ENCODE results near the gene HMSD.
"Not testable (repeated sequence)": the region's sequence is repeated elsewhere in the genome, so short reads cannot be mapped to it uniquely, and the experiment has no call there.

The HMSD gene

GRCh38 chr18:63949068-63949737, at the start of gene HMSD:
HMSD (plus strand) TSS chr18:63949301; CDS start chr18:63953456, 4,155 bp downstream.
- peak; percentile 42 for DNase-seq (ENCODE audit: low read depth)

GRCh38 chr18:63903851-63904570, 45.1 kb upstream of the HMSD start:
- no peak for DNase-seq (ENCODE audit: low read depth)

- DNase-seq (ENCODE audit: low read depth) = no peak
Measured at GRCh38 chr18:63904694-63905093, 44.4 kb upstream of the HMSD start.

GRCh38 chr18:63905361-63905760, 43.7 kb upstream of the HMSD start:
- no peak for DNase-seq (ENCODE audit: low read depth)

- no peak for DNase-seq (ENCODE audit: low read depth)
Measured at GRCh38 chr18:63906056-63906455, 43.0 kb upstream of the HMSD start.

- DNase-seq (ENCODE audit: low read depth) = no peak
Measured at GRCh38 chr18:63907664-63908063, 41.4 kb upstream of the HMSD start, which contains the start of gene SERPINB10. SERPINB10 (plus strand) TSS chr18:63907958; CDS start chr18:63915511, 7,553 bp downstream.

- DNase-seq (ENCODE audit: low read depth) = no peak
Measured at GRCh38 chr18:63908858-63909257, 40.2 kb upstream of the HMSD start.

- DNase-seq (ENCODE audit: low read depth) = no peak
Measured at GRCh38 chr18:63909870-63910269, 39.2 kb upstream of the HMSD start.

- DNase-seq (ENCODE audit: low read depth) = no peak
Measured at GRCh38 chr18:63917817-63918216, 31.3 kb upstream of the HMSD start.

GRCh38 chr18:63922049-63922448, 27.1 kb upstream of the HMSD start:
- no peak for DNase-seq (ENCODE audit: low read depth)

- no peak for DNase-seq (ENCODE audit: low read depth)
Measured at GRCh38 chr18:63924551-63924950, 24.6 kb upstream of the HMSD start.

GRCh38 chr18:63928331-63928730, 20.8 kb upstream of the HMSD start:
- DNase-seq (ENCODE audit: low read depth) = no peak

GRCh38 chr18:63929369-63929768, 19.7 kb upstream of the HMSD start:
- not testable (repeated sequence) for DNase-seq (ENCODE audit: low read depth)

- no peak for DNase-seq (ENCODE audit: low read depth)
Measured at GRCh38 chr18:63930773-63931354, 18.2 kb upstream of the HMSD start.

GRCh38 chr18:63936156-63936931, 12.8 kb upstream of the HMSD start:
- no peak for DNase-seq (ENCODE audit: low read depth)

- DNase-seq (ENCODE audit: low read depth) = no peak
Measured at GRCh38 chr18:63936932-63937393, 12.1 kb upstream of the HMSD start.

GRCh38 chr18:63940008-63940407, 9.1 kb upstream of the HMSD start:
- no peak for DNase-seq (ENCODE audit: low read depth)

- not testable (repeated sequence) for DNase-seq (ENCODE audit: low read depth)
Measured at GRCh38 chr18:63940543-63941050, 8.5 kb upstream of the HMSD start.

GRCh38 chr18:63947051-63947790, 1.9 kb upstream of the HMSD start:
- no peak for DNase-seq (ENCODE audit: low read depth)

GRCh38 chr18:63951302-63951705, 2.2 kb downstream of the HMSD start:
- DNase-seq (ENCODE audit: low read depth) = no peak

- no peak for DNase-seq (ENCODE audit: low read depth)
Measured at GRCh38 chr18:63953811-63954210, 4.7 kb downstream of the HMSD start.
